Measurements from ENCODE around the gene TMEM266.

DNA sequence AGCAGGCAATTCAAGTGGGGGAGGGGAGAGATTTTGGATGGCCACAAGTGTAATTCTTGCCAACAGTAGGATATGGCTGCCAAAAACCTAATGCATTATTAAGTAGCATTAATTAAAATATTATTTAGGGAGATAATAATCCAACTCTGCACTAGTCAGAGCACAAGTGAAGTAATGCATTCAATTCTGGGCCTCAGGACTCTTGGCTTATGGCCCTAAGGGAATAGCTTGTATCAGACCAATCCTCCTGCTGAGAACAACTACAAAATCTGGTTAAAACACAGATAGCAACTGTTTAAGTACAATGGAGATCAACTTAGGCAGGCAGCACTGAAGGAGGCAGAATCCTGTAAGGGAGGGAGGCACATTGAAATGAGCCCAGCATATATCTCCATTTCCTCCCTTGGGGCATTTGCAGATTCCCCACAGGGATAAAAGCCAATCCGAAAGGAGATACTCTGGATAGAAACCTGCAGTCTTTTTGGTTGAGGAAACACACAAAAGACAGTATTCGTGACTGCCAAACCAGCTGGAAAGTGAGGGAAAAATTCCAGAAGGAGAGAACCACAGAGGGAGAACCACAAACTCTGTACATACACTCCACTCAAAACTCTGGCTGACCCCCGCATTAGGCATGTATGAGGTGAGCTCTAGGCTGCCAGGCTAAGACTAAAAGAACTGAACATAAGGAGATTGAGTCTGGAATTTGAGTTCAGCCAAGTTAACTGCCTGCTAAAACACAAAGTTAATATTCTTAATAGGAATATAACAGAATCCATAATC, 194.1 kb downstream of the TMEM266 start:
- TF ChIP-seq, protein P1, sequence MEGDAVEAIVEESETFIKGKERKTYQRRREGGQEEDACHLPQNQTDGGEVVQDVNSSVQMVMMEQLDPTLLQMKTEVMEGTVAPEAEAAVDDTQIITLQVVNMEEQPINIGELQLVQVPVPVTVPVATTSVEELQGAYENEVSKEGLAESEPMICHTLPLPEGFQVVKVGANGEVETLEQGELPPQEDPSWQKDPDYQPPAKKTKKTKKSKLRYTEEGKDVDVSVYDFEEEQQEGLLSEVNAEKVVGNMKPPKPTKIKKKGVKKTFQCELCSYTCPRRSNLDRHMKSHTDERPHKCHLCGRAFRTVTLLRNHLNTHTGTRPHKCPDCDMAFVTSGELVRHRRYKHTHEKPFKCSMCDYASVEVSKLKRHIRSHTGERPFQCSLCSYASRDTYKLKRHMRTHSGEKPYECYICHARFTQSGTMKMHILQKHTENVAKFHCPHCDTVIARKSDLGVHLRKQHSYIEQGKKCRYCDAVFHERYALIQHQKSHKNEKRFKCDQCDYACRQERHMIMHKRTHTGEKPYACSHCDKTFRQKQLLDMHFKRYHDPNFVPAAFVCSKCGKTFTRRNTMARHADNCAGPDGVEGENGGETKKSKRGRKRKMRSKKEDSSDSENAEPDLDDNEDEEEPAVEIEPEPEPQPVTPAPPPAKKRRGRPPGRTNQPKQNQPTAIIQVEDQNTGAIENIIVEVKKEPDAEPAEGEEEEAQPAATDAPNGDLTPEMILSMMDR (IDR thresholded peaks at IDR 0.05) = no peak
- TF ChIP-seq POLR2AphosphoS5 (IDR thresholded peaks at IDR 0.05) (no peak), POLR2A (IDR thresholded peaks at IDR 0.05) (no peak), EP300 (IDR thresholded peaks at IDR 0.05) (no peak)

All from stomach (tissue), 4 donors.